ENCODE data around the gene EPN3. TPM values are rescaled to one million over a fixed set of nuclear protein-coding genes. Genes with fewer than 3 reads are reported as not detected.

EPN3 gene
- total and polyA plus RNA-seq, 2 experiments from 2014 or later: 2.3 to 7.7 TPM

GRCh38 chr17:50558941-50559614 lies 26.5 kb downstream of the EPN3 start:
- H3K27ac ChIP-seq (ENCODE audit: low read depth): no peak overlapping the region
- Mint-ChIP-seq H3K4me3 (peak overlapping the region; percentile 86), H3K4me1 (peaks cover 28% of the 10 kb centered on the region), H3K27me3 (ENCODE audit: insufficient read depth, low read depth, poor library complexity) (peaks cover 43% of the 10 kb centered on the region), H3K36me3 (ENCODE audit: low read depth) (no peaks in the 10 kb centered on the region), H3K27ac (no peak overlapping the region), H3K9me3 (no peaks in the 10 kb centered on the region)
- TF ChIP-seq EZH2phosphoT487 (IDR thresholded peaks at IDR 0.05; ENCODE audit: unreplicated experiment) (no peak), EZH2 (IDR thresholded peaks at IDR 0.05; ENCODE audit: low read depth, unreplicated experiment) (peak; percentile 47), NANOG (IDR thresholded peaks at IDR 0.05; ENCODE audit: borderline replicate concordance) (no peak), CTCF (conservative IDR thresholded peaks at IDR 0.05; ENCODE audit: low read depth in 2 of 2) (no peak)
- TF ChIP-seq, protein P1, sequence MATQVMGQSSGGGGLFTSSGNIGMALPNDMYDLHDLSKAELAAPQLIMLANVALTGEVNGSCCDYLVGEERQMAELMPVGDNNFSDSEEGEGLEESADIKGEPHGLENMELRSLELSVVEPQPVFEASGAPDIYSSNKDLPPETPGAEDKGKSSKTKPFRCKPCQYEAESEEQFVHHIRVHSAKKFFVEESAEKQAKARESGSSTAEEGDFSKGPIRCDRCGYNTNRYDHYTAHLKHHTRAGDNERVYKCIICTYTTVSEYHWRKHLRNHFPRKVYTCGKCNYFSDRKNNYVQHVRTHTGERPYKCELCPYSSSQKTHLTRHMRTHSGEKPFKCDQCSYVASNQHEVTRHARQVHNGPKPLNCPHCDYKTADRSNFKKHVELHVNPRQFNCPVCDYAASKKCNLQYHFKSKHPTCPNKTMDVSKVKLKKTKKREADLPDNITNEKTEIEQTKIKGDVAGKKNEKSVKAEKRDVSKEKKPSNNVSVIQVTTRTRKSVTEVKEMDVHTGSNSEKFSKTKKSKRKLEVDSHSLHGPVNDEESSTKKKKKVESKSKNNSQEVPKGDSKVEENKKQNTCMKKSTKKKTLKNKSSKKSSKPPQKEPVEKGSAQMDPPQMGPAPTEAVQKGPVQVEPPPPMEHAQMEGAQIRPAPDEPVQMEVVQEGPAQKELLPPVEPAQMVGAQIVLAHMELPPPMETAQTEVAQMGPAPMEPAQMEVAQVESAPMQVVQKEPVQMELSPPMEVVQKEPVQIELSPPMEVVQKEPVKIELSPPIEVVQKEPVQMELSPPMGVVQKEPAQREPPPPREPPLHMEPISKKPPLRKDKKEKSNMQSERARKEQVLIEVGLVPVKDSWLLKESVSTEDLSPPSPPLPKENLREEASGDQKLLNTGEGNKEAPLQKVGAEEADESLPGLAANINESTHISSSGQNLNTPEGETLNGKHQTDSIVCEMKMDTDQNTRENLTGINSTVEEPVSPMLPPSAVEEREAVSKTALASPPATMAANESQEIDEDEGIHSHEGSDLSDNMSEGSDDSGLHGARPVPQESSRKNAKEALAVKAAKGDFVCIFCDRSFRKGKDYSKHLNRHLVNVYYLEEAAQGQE (IDR thresholded peaks at IDR 0.05; ENCODE audit: unreplicated experiment): no peak
- TF ChIP-seq, protein P2, sequence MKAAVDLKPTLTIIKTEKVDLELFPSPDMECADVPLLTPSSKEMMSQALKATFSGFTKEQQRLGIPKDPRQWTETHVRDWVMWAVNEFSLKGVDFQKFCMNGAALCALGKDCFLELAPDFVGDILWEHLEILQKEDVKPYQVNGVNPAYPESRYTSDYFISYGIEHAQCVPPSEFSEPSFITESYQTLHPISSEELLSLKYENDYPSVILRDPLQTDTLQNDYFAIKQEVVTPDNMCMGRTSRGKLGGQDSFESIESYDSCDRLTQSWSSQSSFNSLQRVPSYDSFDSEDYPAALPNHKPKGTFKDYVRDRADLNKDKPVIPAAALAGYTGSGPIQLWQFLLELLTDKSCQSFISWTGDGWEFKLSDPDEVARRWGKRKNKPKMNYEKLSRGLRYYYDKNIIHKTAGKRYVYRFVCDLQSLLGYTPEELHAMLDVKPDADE (IDR thresholded peaks at IDR 0.05): no peak
- H2AFZ ChIP-seq: peak overlapping the region; percentile 97
- ATAC-seq (peak; percentile 13), DNase-seq (ENCODE audit: low spot score) (peak; percentile 92)
- no peaks in the 10 kb centered on the region for H3K36me3 ChIP-seq (ENCODE audit: insufficient read depth)
- H3K27me3 ChIP-seq (ENCODE audit: insufficient read depth): peaks cover 62% of the 10 kb centered on the region
- H4K20me1 ChIP-seq (replicated peaks; ENCODE audit: insufficient read depth): no peaks in the 10 kb centered on the region; the same call in none of the 2 replicates
- peaks cover 25% of the 10 kb centered on the region for H3K4me1 ChIP-seq (ENCODE audit: insufficient read depth)
- H3K4me3 ChIP-seq: peak overlapping the region; percentile 62
- peak overlapping the region; percentile 96 for H3K4me2 ChIP-seq
- no peaks in the 10 kb centered on the region for H3K9me2 ChIP-seq (ENCODE audit: insufficient read depth)
- no peaks in the 10 kb centered on the region for H3K79me2 ChIP-seq (replicated peaks; ENCODE audit: insufficient read depth)
- H3F3A ChIP-seq (replicated peaks; ENCODE audit: low read depth): 0 out of 2 replicates have a peak, but pooled peaks cover 9% of the 10 kb centered on the region

DNA sequence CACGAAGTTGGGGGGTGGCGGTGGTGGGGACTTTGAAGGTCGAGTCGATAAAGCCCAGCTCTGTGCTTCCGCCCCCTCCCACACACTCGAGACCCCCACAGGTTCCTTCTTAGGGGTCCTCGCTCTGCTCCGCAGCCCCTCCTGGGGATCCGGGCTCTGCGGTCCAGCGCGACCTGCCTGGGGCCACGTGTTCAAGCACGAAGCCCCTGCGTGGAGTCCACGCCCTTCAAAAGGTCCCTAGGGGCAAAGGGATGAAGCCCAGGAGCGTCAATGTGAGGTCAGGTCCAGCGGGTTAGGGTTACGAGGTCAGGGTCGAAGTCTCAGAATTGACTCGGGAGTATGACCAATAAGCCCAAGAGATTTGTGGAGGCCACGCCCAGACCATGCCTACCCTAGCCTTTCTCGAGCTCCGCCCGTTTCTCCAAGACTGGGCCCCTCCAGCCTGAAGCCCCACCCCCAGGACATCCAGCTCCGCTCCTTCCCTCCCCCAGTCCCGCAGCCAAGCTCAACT lies 27.2 kb downstream of the EPN3 start:
- no peaks in the 10 kb centered on the region for H3K36me3 Mint-ChIP-seq (ENCODE audit: low read depth)
- Histone ChIP-seq H3K27ac (ENCODE audit: low read depth) (peak overlapping the region; percentile 52; the same call in 1 of the 2 replicates), H3F3A (replicated peaks; ENCODE audit: low read depth) (0 out of 2 replicates have a peak, but pooled peaks cover 9% of the 10 kb centered on the region), H2AFZ (peak overlapping the region; percentile 97), H3K4me3 (peak overlapping the region; percentile 62), H3K9me2 (ENCODE audit: insufficient read depth) (no peaks in the 10 kb centered on the region), H3K79me2 (replicated peaks; ENCODE audit: insufficient read depth) (no peaks in the 10 kb centered on the region), H3K4me1 (ENCODE audit: insufficient read depth) (peaks cover 26% of the 10 kb centered on the region), H3K27me3 (ENCODE audit: insufficient read depth) (peaks cover 69% of the 10 kb centered on the region), H3K36me3 (ENCODE audit: insufficient read depth) (no peaks in the 10 kb centered on the region), H4K20me1 (replicated peaks; ENCODE audit: insufficient read depth) (no peaks in the 10 kb centered on the region; the same call in none of the 2 replicates), H3K4me2 (peak overlapping the region; percentile 96)
- peak; percentile 98 for DNase-seq (ENCODE audit: low spot score)
- TF ChIP-seq NANOG (IDR thresholded peaks at IDR 0.05; ENCODE audit: borderline replicate concordance) (no peak), POLR2AphosphoS5 (IDR thresholded peaks at IDR 0.05; ENCODE audit: low read depth) (no peak), STAT1 (IDR thresholded peaks at IDR 0.05; ENCODE audit: unreplicated experiment) (no peak)
- TF ChIP-seq, protein P2 (IDR thresholded peaks at IDR 0.05): no peak
- ATAC-seq: peak; percentile 63
- H3K4me1 Mint-ChIP-seq: peaks cover 34% of the 10 kb centered on the region
- H3K4me3 Mint-ChIP-seq: peak overlapping the region; percentile 86
- peaks cover 50% of the 10 kb centered on the region for H3K27me3 Mint-ChIP-seq (ENCODE audit: insufficient read depth, low read depth, poor library complexity)
- H3K9me3 Mint-ChIP-seq: no peaks in the 10 kb centered on the region
- H3K27ac Mint-ChIP-seq: peak overlapping the region; percentile 82; the same call in 1 of the 2 replicates
